ENCODE data around the gene FOXC2. TPM values are rescaled to one million over a fixed set of nuclear protein-coding genes. Genes with fewer than 3 reads are reported as not detected.

Gene FOXC2
- total and polyA plus RNA-seq, 2 donors (not counting 1 experiment from before 2014, with no cell fraction given), result not detected

DNA sequence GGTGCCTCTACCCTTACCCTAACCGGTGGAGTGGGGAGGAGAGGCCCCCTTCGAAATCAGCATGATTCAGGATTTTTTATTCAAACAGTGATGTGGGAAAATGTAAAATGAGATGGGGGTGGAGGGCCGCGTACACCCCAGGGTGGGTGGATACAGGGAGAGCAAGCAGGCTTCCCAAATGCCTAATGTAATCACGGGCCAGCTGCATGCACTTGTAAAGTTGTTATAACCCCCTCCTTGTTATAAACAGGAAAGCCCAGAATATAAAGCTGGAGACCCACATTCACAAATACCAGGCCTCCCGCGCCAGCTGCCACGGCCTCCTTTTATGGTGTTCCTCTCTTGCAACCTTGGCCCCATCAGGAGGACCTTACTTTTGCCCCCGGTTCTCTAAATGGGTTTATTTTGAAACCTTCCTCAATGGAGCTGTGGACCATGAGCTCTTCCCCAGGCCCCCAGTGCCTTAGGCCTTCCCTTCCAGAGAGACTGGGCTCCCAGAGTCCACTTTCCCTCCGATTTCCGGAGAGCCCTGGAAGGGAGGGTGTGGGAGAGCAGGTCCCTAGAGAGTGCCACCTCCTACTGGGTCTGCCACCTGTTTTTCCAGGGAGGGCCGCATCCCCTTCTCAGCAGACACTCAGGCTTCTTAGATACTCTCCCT, 10.8 kb downstream of the FOXC2 start:
- POLR2A ChIA-PET, result no interaction called here
- Histone ChIP-seq H3K27me3 (replicated peaks in 1 of 4; ENCODE audit: control extremely low read depth in 1 of 4, control insufficient read depth in 3 of 4, insufficient read depth in 4 of 4, low read length in 3 of 4) (peaks cover 0 to 58% (median 33%) of the 10 kb centered on the region in 4 experiments), H2AFZ (ENCODE audit: insufficient read depth, low read depth, low read length, poor library complexity, severe bottlenecking) (no peak overlapping the region), H3K9ac (ENCODE audit: low read length) (no peak overlapping the region), H4K20me1 (ENCODE audit: control insufficient read depth, insufficient read depth, low read length, poor library complexity, severe bottlenecking) (no peaks in the 10 kb centered on the region), H3K79me2 (ENCODE audit: control insufficient read depth, insufficient read depth, low read length) (no peaks in the 10 kb centered on the region), H3K27ac (ENCODE audit: low read length in 2 of 2) (no peak overlapping the region), H3K4me2 (replicated peaks; ENCODE audit: low read depth, low read length, poor library complexity, severe bottlenecking) (no peak overlapping the region), H3K36me3 (replicated peaks in 1 of 2; ENCODE audit: control extremely low read depth in 1 of 2, control insufficient read depth in 1 of 2, extremely low read depth in 1 of 2, insufficient read depth in 2 of 2, low read length in 1 of 2) (no peaks in the 10 kb centered on the region), H3K4me1 (ENCODE audit: control insufficient read depth in 2 of 2, insufficient read depth in 2 of 2, low read length in 2 of 2) (peaks cover 14% of the 10 kb centered on the region in 2 donors), H3K4me3 (ENCODE audit: control extremely low read depth in 1 of 5, extremely low read depth in 1 of 5, insufficient read depth in 1 of 5, low read depth in 2 of 5, low read length in 4 of 5) (no peak overlapping the region), H3K9me3 (ENCODE audit: control extremely low read depth in 1 of 3, control insufficient read depth in 2 of 3, insufficient read depth in 1 of 3, low read length in 2 of 3) (peaks cover 0 to 4% (median 0%) of the 10 kb centered on the region in 3 donors)
- intact Hi-C loops (cut with micrococcal nuclease), result no loop called here
- Mint-ChIP-seq H3K4me3 (peak overlapping the region; percentile 54), H3K27me3 (peaks cover 79% of the 10 kb centered on the region), H3K4me1 (peaks cover 20% of the 10 kb centered on the region), H3K27ac (no peak overlapping the region), H3K9me3 (ENCODE audit: insufficient read depth) (no peaks in the 10 kb centered on the region)
- CTCF ChIA-PET, result no interaction called here
- ATAC-seq (ENCODE audit: low read depth) (no peak), DNase-seq (no peak)
- WGBS (ENCODE audit: insufficient coverage), result 92% methylated on average over 7 of the region's 12 CpGs
- TF ChIP-seq, protein P1, sequence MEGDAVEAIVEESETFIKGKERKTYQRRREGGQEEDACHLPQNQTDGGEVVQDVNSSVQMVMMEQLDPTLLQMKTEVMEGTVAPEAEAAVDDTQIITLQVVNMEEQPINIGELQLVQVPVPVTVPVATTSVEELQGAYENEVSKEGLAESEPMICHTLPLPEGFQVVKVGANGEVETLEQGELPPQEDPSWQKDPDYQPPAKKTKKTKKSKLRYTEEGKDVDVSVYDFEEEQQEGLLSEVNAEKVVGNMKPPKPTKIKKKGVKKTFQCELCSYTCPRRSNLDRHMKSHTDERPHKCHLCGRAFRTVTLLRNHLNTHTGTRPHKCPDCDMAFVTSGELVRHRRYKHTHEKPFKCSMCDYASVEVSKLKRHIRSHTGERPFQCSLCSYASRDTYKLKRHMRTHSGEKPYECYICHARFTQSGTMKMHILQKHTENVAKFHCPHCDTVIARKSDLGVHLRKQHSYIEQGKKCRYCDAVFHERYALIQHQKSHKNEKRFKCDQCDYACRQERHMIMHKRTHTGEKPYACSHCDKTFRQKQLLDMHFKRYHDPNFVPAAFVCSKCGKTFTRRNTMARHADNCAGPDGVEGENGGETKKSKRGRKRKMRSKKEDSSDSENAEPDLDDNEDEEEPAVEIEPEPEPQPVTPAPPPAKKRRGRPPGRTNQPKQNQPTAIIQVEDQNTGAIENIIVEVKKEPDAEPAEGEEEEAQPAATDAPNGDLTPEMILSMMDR (IDR thresholded peaks at IDR 0.05), result no peak
- TF ChIP-seq EZH2 (IDR thresholded peaks at IDR 0.05; ENCODE audit: borderline replicate concordance, insufficient read depth, low read depth, low read length, poor library complexity, severe bottlenecking), result no peak

DNA sequence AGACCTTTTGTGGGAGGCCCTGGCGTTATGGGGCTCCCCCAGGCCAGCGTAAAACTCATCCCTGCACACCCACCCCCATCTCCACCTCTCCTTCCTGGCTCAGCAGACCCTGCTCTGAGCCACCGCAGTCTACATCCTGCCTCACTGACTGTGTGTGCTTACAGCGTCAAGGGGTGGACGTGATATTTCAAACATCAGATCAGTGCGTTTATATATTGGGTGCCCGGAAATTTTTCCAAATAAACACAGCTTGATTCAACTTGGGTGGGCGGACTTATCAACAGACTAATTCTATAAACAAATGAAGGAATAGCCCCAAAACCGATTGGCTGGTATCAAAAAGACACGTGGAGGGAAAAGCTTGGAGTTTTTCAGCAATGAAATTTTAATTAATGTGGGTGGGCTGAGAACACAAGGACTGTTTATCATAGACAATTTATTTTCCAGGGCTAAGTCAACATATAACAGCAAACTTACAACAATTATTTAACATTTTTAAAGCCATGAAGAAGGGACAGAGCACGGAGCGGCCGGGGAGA, 11.5 kb downstream of the FOXC2 start, which contains the start of gene FOXL1:
TSS of gene FOXL1 (plus strand) at position 489 of the 539 bp plus-strand sequence. CDS start 175 bp downstream, outside the sequence.
- no peak for ATAC-seq (ENCODE audit: low read depth)
- intact Hi-C loops (cut with micrococcal nuclease), result no loop called here
- Histone ChIP-seq H3K4me1 (ENCODE audit: control insufficient read depth in 2 of 2, insufficient read depth in 2 of 2, low read length in 2 of 2) (peaks cover 14% of the 10 kb centered on the region in 2 donors), H3K4me3 (ENCODE audit: control extremely low read depth in 1 of 5, extremely low read depth in 1 of 5, insufficient read depth in 1 of 5, low read depth in 2 of 5, low read length in 4 of 5) (no peak within 1 kb of the TSS), H3K9ac (ENCODE audit: low read length) (no peak within 1 kb of the TSS), H4K20me1 (ENCODE audit: control insufficient read depth, insufficient read depth, low read length, poor library complexity, severe bottlenecking) (no peaks in the 10 kb centered on the region), H3K27me3 (replicated peaks in 1 of 4; ENCODE audit: control extremely low read depth in 1 of 4, control insufficient read depth in 3 of 4, insufficient read depth in 4 of 4, low read length in 3 of 4) (peaks cover 0 to 57% (median 33%) of the 10 kb centered on the region in 4 experiments), H3K79me2 (ENCODE audit: control insufficient read depth, insufficient read depth, low read length) (no peaks in the 10 kb centered on the region), H3K27ac (ENCODE audit: low read length in 2 of 2) (no peak within 1 kb of the TSS), H3K9me3 (ENCODE audit: control extremely low read depth in 1 of 3, control insufficient read depth in 2 of 3, insufficient read depth in 1 of 3, low read length in 2 of 3) (peaks cover 0 to 4% (median 0%) of the 10 kb centered on the region in 3 donors), H3K4me2 (replicated peaks; ENCODE audit: low read depth, low read length, poor library complexity, severe bottlenecking) (peak within 1 kb of the TSS; percentile 22), H3K36me3 (replicated peaks in 1 of 2; ENCODE audit: control extremely low read depth in 1 of 2, control insufficient read depth in 1 of 2, extremely low read depth in 1 of 2, insufficient read depth in 2 of 2, low read length in 1 of 2) (no peaks in the 10 kb centered on the region), H2AFZ (ENCODE audit: insufficient read depth, low read depth, low read length, poor library complexity, severe bottlenecking) (no peak within 1 kb of the TSS)
- WGBS (ENCODE audit: insufficient coverage), result 89% methylated on average over 9 of the region's 13 CpGs
- Mint-ChIP-seq H3K4me3 (no peak within 1 kb of the TSS), H3K27me3 (peaks cover 78% of the 10 kb centered on the region), H3K27ac (no peak within 1 kb of the TSS), H3K4me1 (peaks cover 20% of the 10 kb centered on the region), H3K9me3 (ENCODE audit: insufficient read depth) (no peaks in the 10 kb centered on the region)
- no peak for DNase-seq
- CTCF ChIA-PET, result no interaction called here
- no peak for TF ChIP-seq EZH2 (IDR thresholded peaks at IDR 0.05; ENCODE audit: borderline replicate concordance, insufficient read depth, low read depth, low read length, poor library complexity, severe bottlenecking)
- POLR2A ChIA-PET, result no interaction called here
